GM19035 (cell line): ENCODE measurements around the gene AICDA.
"Not testable (repeated sequence)": the region's sequence is repeated elsewhere in the genome, so short reads cannot be mapped to it uniquely, and the experiment has no call there.

ENCODE experiments used
- ATAC-seq: cut with Tn5 transposase; IDR thresholded peaks from one replicate; pipeline ENCODE4 v1.9.1; 2021; ENCODE audit not compliant: unreplicated experiment

The AICDA gene

DNA sequence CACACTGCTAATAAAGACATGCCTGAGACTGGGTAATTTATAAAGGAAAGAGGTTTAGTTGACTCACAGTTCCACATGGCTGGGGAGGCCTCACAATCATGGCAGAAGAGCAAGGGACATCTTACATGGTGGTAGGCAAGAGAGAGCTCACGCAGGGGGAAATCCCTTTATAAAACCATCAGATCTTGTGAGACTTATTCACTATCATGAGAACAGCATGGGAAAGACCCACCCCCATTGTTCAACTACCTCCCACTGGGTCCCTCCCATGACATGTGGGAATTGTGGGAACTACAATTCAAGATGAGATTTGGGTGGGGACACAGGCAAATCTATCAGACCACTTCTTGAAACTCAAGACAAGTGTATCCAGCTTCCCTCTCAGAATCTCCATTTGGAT lies 1.2 kb upstream of the AICDA start:
- ATAC-seq = not testable (repeated sequence)

DNA sequence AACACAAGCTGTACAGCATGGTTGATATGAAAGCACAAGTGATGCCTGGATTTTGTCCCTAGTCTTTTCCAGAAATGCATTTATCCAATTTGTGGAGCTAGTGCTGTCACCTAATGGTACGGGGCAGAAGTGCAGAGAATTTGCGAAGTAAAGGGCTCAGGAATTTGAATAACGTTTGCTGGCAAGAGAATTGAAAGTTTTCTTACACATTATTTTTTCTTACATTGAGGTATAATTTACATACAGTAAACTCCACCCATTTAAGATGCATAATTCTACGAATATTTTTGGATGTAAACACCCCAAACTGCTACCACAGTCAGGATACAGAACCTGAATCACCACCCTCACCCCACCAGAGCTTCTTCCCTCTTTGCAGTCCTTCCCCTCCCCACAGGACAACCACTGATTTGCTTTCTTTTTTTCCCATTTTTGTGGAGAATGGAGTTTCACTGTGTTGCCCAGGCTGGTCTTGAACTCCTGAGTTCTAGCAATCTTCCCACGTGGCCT lies 3.5 kb downstream of the AICDA start:
- no peak for ATAC-seq

DNA sequence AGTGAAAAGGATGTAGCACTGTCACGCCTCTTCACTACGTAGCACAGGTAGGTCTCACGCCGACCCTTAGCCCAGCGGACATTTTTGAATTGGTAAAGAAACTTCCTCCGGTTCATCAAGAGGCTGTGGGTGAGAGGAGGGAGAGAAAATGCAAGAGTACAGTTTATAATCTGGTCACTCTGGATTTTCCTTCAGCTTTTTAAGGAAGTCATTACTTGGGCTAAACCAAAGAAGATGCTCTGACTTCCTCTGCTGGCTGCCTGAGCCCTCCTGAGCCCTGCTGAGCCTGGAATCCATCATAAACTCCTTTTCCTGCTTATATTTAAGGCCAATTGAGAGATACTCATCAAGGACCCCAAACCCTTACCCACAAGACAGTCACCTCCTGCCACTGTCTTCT lies 5.8 kb downstream of the AICDA start:
- ATAC-seq = no peak

DNA sequence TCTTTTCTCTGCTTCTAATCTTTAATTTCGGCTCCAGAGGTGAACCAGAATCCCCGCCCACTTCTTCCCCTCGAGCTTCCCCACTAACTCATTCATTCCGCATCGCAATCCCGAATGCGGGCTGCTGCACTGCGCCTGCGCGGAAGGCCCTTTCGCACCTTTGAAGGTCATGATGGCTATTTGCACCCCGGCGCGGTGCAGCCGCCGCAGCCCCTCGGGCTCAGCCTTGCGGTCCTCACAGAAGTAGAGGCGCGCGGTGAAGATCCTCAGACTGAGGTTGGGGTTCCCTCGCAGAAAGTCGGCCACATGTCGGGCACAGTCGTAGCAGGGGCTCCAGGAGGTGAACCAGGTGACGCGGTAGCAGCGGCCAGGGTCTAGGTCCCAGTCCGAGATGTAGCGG lies 7.6 kb downstream of the AICDA start:
- no peak for ATAC-seq

- ATAC-seq = no peak
Measured at GRCh38 chr12:8603856-8604255, 8.8 kb downstream of the AICDA start.

DNA sequence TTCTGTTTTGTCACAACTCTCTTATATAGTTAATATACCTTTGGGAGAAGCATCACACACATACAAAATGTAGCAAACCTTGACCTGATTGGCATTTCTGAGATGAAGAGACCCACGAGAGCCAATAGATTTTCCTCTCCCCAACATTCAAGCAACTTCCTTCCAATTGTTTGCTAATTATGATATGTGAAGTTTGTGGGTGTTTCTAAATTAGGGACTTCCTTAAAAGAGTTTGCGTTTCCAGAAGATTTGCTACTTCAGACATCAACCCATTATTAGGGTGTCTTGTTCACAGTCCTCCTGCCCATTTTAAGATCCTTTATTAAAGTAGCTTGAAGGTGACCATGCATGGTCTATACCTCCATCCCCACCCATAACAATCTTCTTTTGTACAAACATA lies 9.4 kb downstream of the AICDA start:
- ATAC-seq = no peak

DNA sequence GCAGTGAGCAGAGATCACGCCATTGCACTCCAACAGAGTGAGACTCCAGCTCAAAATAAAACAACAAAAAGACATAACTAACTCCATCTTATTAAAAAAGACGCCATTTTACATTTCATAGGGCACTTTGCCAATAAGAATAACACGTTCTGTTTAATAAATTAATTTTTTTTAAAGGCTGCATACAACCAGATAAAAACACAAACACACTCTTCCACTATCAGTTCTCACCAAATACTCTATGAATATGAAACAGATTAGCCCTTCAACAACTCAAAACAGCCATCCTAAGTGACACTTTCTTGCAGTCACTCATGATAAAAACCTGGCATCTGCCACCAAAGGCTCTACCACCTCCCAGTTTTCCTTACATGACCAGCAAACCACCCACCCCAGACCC lies 16.1 kb downstream of the AICDA start:
- no peak for ATAC-seq

DNA sequence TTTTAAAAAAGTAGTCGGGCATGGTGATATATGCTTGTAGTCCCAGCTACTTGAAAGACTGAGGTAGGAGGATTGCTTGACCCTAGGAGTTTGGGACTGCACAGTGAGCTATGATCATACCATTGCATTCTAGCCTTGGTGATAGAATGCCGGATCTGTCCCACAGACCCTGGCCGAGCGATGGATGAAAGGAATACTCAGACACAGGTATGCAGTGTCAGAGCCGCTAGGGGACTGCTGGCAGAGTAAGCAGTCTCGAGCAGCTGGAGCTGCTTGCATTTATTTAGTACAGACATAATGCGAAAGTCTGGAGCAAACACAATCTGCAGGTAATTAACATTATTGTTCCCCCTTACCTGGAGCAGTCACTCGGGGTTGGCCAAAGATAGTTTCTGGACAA lies 18.6 kb downstream of the AICDA start:
- ATAC-seq = no peak

DNA sequence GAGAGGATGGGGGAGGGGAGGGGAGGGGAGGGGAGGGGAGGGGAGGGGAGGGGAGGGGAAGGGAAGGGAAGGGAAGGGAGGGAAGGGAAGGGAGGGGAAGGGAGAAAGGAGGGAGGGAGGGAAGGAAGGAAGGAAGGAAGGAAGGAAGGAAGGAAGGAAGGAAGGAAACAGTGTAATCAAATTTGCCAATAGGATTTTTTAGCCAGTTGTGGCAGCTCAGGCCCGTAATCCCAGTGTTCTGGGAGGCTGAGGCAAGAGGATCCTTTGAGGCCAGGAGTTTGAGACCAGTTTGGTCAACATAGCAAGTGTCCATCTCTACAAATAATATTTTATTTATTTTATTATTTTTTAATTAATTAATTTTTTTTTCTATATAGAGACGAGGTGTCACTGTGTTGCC lies 19.4 kb downstream of the AICDA start:
- no peak for ATAC-seq

DNA sequence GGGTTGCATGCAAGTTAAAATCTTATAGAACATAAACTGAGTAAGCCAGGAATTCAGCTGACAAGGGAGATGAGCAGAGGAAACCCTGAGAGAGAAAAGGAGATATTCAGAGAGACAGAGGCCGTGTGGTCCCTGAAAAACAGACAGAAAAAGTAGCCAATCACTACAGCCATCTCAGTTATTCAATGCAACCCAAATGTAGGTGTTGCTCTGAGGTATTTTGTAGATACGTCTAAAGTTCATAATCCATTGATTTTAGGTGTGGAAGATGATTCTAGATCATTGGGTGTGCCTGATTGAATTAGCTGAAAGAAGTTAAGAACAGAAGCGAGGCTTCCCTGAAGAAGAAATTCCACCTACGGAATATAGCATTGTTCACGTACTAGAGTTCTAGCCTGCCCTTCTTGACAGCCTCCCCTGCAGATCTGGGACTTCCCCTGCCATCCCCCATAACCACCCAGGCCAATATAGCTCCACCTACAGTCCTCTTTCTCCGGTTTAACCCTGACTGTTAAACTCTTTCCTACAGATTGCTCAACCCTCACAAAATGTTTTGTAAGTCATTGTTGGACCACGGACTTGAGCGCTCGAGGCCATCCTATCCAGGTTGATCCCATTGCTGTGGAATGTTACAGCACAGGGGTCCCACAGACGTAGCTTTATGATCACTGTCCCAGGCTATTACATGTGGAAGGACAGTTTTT lies 21.7 kb downstream of the AICDA start:
- ATAC-seq = peak; percentile 86

- no peak for ATAC-seq
Measured at GRCh38 chr12:8589679-8590078, 23.0 kb downstream of the AICDA start.

DNA sequence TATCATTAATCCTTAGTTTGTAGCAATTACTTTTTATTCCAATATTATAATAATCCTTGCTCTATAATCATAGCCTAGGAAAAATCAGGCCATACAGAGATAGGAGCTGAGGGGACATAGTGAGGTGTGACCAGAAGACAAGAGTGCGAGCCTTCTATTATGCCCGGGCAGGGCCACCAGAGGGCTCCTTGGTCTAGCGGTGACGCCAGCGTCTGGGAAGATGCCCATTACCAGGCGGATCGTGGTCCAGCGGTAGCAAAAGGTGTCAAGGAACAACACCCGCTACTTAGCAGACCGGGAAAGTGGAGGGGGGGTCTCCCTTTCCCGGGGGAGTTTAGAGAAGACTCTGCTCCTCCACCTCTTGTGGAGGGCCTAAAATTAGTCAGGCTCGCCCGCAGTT lies 28.2 kb downstream of the AICDA start:
- not testable (repeated sequence) for ATAC-seq

- ATAC-seq = no peak
Measured at GRCh38 chr12:8584004-8584403, 28.7 kb downstream of the AICDA start.

DNA sequence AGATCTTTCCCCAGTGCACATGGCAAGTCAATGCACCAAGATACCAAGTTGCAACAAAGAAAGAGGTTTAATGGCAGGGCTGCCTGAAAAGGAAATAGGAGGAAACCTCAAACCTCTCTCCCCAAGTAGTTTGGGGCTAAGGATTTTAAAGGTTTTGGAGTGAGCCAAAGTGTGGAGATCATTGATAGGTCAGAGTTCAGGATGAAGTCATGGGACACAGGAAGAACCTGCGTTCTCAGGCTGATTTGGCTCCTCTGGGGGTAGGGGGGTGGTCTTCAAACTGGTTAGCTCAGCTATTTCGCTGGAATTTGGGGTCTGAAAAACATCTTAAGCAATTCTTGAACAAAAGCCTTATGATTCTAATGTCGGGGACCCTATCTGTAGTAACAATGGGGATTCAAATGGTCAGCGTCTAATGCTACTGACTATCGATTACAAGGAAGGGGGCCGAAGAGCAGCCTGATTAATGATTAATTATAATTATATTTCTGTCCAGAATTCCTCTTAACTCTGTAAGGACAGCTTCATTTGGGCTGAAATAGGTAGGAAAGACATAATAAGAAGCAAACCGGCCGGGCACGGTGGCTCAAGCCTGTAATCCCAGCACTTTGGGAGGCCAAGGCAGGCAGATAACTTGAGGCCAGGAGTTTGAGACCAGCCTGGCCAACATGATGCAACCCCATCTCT lies 31.4 kb downstream of the AICDA start:
- no peak for ATAC-seq

GRCh38 chr12:8577879-8578278 lies 34.8 kb downstream of the AICDA start:
- ATAC-seq = no peak

DNA sequence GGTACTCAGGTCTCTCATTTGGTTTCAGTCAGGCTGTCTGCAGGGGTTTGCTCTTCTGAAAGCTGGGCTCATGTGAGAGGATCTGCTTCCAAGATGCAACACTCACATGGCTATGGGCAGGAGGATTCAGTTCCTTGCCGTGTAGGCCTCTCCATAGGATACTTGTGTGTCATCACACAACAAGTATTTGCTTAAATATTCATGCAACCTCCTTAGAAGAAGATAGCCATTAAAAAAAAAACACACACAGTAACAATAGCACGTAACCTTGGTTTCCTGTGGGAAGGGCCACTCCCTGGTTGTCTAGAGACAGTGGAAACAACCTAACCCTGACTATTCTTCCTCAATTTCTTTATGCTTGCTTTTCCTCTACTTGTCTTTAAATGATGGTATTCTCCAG lies 40.2 kb downstream of the AICDA start:
- no peak for ATAC-seq

DNA sequence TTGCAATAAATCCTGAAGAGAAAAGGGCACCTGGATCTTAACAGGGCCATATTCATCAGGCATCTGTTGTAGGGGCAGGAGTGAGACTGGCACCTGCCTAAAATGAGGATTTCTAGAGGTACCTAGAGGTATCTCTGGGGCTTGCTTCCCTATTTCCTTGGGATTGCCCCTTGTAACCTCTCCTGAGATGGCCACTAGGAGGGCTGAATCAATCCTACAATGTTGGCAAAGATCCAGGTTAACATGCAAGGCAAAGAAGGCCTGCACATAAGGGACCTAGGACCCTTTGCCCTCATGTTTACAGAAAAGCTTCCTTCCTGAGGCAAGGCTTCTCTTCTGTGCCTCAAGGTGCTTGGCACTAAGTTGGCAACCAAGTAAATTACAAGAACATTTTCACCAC lies 46.1 kb downstream of the AICDA start:
- ATAC-seq = no peak

- not testable (repeated sequence) for ATAC-seq
Measured at GRCh38 chr12:8566052-8566451, 46.6 kb downstream of the AICDA start.

- no peak for ATAC-seq
Measured at GRCh38 chr12:8564656-8565055, 48.0 kb downstream of the AICDA start.

DNA sequence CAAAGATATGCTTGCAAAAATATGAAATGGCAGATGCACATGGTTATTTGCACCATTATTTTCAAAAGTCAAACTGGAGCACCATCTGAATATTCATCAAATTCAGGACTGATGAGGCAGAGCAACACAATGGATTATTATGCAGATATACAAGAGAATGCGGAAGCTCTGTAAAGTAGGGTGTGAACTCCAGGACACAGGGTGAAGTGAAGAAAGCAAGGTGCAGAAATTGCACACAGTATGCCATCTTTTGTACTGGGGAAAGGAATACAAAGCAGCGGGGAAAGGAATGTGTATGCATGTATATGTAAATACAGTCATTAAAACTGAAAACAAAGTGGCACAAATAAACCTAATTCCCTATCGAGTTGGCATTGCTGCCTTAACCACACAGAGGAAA lies 49.3 kb downstream of the AICDA start:
- no peak for ATAC-seq

DNA sequence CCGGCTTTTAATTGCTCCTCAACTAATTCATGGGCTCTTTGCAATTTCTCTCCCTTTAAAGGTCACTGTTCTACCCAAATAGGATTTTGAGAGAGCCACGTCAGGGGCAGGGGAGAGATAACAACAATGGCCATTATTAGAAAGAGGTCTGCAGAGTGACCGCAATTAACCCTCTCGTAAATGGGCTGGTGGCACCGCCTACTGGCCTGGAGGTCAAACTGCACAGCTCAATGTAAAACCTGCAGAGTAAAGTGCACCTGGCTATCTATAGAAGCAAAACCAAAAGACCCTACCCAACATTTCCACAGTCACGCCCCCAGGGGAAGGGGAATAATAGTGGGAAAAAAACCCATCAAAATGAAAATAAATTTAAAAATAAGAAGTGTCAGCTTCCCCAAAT lies 50.3 kb downstream of the AICDA start:
- ATAC-seq = no peak

DNA sequence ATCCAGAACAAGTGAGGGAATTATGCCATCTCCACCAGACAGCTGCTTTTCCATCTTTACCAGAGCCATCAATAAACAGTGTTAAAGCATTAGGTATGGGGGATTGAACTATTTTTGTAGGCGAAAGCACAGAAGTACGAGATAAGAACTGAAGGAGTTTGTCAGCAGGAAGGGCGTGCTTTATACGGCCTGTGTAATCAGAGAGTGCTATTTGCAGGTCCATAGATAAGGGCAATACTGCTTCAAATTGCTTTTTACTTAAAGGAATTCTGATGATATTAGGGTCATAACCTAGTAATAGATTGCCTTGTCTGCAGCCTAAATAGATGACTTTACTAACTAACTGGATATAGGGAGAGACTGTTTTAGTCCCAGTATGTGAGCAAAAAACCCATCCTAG lies 51.6 kb downstream of the AICDA start:
- no peak for ATAC-seq

DNA sequence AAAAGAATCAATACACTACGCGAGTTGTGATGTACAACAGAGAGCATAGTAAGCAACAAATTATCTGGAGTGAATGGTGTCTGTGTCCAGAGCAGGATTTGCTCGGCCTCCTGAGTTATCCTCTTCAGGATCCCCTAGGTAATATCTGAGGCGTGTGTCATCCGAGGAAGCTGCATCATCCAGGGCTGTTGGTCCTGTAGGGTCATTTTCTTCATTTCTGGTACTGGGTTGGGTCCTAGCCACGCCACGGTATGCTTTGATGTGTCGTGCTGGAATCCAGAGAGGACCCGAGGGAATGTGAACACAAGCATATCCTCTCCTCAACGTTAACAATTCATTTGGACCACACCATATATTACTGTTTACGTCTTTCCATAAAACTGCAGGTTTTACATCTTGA lies 53.0 kb downstream of the AICDA start:
- no peak for ATAC-seq
